Nucleus accumbens (tissue), 56 donors: ENCODE measurements around the gene PTPRN2.
"Not testable (repeated sequence)": the region's sequence is repeated elsewhere in the genome, so short reads cannot be mapped to it uniquely, and the experiment has no call there.

Experiments
- DNase-seq, 56 donors: peaks; one replicate each; lab custom pipeline; 2025; lab: John Stamatoyannopoulos, UW

The PTPRN2 gene

GRCh38 chr7:158321936-158322615 lies 265.5 kb downstream of the PTPRN2 start:
- no peak for DNase-seq

- DNase-seq: no peak
Measured at GRCh38 chr7:158321056-158321700, 266.4 kb downstream of the PTPRN2 start.

- DNase-seq: no peak
Measured at GRCh38 chr7:158320328-158320727, 267.3 kb downstream of the PTPRN2 start.

- DNase-seq: no peak
Measured at GRCh38 chr7:158318511-158318913, 269.1 kb downstream of the PTPRN2 start.

- DNase-seq: peak in 15 of 56 donors; percentile 15 to 63 (median 31)
Measured at GRCh38 chr7:158317238-158318205, 270.1 kb downstream of the PTPRN2 start.

GRCh38 chr7:158316466-158317031 lies 271.1 kb downstream of the PTPRN2 start:
- no peak for DNase-seq

- no peak for DNase-seq
Measured at GRCh38 chr7:158315881-158316280, 271.7 kb downstream of the PTPRN2 start.

- DNase-seq: no peak
Measured at GRCh38 chr7:158315326-158315725, 272.3 kb downstream of the PTPRN2 start.

GRCh38 chr7:158314394-158314793 lies 273.2 kb downstream of the PTPRN2 start:
- no peak for DNase-seq

- no peak for DNase-seq
Measured at GRCh38 chr7:158313931-158314330, 273.7 kb downstream of the PTPRN2 start.

- no peak for DNase-seq
Measured at GRCh38 chr7:158312789-158313188, 274.8 kb downstream of the PTPRN2 start.

GRCh38 chr7:158311791-158312190 lies 275.8 kb downstream of the PTPRN2 start:
- DNase-seq: no peak

- no peak for DNase-seq
Measured at GRCh38 chr7:158310924-158311666, 276.5 kb downstream of the PTPRN2 start.

GRCh38 chr7:158309868-158310763 lies 277.5 kb downstream of the PTPRN2 start:
- peak in 2 of 56 donors; percentile 27 to 30 for DNase-seq

GRCh38 chr7:158308001-158308400 lies 279.6 kb downstream of the PTPRN2 start:
- DNase-seq: no peak

GRCh38 chr7:158304072-158304471 lies 283.6 kb downstream of the PTPRN2 start:
- not testable (repeated sequence) for DNase-seq

- no peak for DNase-seq
Measured at GRCh38 chr7:158303121-158303520, 284.5 kb downstream of the PTPRN2 start.

GRCh38 chr7:158302274-158303070 lies 285.2 kb downstream of the PTPRN2 start:
- no peak for DNase-seq
